Activated naive CD4-positive, alpha-beta T cell treated with anti-CD3 and anti-CD28 coated beads, Interleukin-2, amount 50 U/mL, for 16 hours (primary cell): Measurements from ENCODE around the gene ZNF808.
"Not testable (repeated sequence)": the region's sequence is repeated elsewhere in the genome, so short reads cannot be mapped to it uniquely, and the experiment has no call there.

Source experiments
- DNase-seq: peaks from one replicate; pipeline ENCODE4 v3.0.0-alpha.2; 2020

Gene ZNF808

DNA sequence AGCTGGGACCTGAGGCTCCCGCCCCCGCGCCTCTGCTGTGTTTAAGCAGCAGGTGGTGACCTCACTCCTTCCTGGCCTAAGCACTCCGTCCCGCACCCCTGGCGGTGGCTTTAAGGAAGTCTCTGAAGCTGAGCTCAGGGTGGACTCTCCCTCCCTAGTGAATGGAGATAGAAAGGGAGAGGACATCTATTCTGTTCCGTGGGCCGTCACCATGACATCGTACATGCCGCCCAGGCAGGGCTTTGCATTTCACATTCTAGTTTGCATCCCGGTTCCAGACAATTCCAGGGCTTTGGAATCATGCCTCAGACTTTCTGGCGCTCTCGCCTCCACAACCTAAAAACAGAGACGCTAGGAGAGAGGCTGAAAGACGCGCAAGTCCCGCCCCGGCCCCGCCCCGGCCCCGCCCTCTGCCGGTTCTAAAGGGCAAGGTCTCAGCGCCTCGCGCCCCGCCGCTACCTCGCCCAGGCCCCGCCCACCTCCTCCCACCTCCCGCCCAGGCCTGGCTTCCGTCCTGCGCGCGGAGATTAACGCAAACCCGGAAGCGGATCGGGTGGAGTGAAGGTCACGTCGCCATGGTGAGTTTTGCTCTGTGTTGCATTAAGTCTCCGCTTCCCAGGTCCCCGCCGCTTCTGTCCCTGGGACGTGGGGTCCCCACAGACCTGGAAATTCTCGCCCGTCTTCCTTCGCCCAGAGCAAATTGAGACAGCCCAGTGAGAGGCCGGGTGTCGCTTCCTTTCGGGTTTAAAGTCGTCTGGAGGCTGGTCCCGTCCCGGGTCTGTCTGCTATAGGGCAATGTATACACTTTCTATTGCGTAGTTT, at the start of gene ZNF808:
ZNF808 (plus strand) TSS at position 535 of the 822 bp plus-strand sequence. CDS start 15,617 bp downstream, outside the sequence.
- DNase-seq, result peak; percentile 96

GRCh38 chr19:52484111-52484743, 43.2 kb upstream of the ZNF808 start:
- DNase-seq, result not testable (repeated sequence)

- not testable (repeated sequence) for DNase-seq
Measured at GRCh38 chr19:52485064-52485463, 42.4 kb upstream of the ZNF808 start.

DNA sequence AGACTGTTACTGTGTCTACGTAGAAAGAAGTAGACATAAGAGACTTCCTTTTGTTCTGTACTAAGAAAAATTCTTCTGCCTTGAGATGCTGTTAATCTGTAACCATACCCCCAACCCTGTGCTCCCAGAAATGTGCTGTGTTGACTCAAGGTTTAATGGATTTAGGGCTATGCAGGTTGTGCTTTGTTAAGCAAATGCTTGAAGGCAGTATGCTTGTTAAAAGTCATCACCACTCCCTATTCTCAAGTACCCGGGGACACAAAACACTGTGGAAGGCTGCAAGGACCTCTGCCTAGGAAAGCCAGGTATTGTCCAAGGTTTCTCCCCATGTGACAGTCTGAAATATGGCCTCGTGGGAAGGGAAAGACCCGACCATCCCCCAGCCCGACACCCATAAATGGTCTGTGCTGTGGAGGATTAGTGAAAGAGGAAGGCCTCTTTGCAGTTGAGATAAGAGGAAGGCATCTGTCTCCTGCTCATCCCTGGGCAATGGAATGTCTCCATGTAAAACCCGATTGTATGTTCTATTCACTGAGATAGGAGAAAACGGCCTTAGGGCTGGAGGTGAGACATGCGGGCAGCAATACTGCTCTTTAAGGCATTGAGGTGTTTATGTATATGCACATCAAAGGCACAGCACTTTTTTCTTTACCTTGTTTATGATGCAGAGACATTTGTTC, 41.8 kb upstream of the ZNF808 start:
- not testable (repeated sequence) for DNase-seq

DNA sequence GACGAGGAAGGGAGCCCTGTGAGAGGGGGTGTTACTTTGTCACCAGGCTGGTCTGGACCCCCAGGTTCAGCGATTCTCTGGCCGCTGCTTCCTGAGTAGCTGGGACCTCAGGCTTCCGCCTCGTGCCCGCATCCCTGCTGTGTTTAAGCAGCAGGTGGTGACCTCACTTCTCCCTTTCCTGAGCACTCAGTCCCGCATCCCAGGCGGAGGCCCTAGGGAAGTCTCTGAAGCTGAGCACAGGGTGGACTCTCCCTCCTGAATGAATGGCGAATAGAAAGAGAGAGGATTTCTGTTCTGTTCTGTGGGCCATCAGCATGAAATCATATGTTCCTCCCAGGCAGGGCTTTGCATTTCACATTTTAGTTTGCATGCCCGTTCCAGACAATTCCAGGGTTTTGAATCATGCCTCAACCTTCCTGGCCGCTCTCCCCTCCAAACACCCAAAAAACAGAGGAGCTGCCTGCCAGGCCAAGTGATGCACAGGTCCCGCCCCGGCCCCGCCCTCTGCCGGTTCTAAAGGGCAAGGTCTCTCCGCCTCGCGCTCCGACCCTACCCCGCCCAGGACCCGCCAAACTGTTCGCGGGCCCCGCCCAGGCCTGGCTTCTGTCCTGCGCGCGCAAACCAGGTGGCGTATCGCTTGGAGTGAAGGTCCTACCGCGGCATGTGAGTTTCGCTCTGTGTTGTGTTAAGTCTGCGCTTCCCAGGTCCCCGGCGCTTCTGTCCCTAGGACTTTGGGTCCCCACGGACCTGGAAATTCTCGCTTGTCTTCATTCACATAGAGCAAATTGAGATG, 35.1 kb upstream of the ZNF808 start:
- no peak for DNase-seq

GRCh38 chr19:52492994-52493470, 34.4 kb upstream of the ZNF808 start:
- DNase-seq, result no peak

- DNase-seq, result no peak
Measured at GRCh38 chr19:52494518-52494917, 33.0 kb upstream of the ZNF808 start.

- DNase-seq, result no peak
Measured at GRCh38 chr19:52498571-52498970, 28.9 kb upstream of the ZNF808 start.

DNA sequence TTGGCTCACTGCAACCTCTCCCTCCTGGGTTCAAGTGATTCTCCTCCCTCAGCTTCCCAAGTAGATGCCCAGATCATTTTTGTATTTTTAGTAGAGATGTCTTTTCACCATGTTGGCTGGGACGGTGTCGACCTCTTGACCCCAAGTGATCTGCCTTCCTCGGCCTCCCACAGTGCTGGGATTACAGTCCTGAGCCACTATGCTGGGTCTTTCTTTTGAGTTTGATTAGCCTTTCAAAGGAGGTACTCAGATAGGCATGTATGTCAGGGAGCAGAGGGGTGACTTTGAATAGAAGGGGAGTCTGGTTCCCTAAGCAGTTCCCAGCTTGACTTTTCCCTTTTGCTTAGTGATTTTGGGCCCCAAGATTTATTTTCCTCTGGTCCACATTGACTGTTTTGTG, 27.0 kb upstream of the ZNF808 start:
- not testable (repeated sequence) for DNase-seq

GRCh38 chr19:52500991-52501390, 26.5 kb upstream of the ZNF808 start:
- DNase-seq, result not testable (repeated sequence)

DNA sequence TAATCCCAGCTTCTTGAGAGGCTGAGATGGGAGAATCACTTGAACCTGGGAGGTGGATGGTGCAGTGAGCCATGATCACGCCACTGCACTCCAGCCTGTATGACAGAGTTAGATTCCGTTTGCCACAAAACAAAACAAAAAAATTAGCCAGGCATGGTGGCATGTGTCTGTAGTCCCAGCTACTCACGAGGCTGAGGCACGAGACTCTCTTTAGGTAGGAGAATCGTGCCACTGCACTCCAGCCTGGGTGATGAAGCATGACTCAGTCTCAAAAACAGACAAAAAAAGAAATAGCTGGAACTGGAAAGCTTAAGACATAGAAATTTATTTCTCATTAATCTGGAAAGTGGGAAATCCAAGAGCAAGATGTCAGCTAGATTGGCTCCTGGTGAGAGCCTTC, 20.2 kb upstream of the ZNF808 start:
- DNase-seq, result no peak

GRCh38 chr19:52516191-52516590, 11.3 kb upstream of the ZNF808 start:
- DNase-seq, result no peak

DNA sequence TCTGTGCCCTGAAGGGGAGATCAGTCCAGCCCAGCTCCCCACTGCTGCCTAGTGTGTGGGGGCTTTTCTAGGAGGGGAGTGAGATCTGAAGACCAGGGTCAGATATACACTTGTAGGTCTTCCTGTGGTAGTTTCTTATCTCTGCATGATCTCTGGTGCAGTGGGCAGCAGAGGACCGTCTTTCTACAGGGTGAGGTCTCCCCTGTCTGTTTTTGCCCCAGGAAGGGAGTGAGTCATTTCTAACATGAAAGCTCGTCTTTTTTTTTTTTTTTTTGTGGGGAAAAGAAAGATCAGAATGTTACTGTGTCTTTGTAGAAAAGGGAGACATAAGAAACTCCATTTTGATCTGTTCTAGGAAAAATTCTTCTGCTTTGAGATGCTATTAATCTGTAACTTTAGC, 8.8 kb upstream of the ZNF808 start:
- no peak for DNase-seq

GRCh38 chr19:52519175-52519574, 8.3 kb upstream of the ZNF808 start:
- not testable (repeated sequence) for DNase-seq

GRCh38 chr19:52520013-52520412, 7.5 kb upstream of the ZNF808 start:
- DNase-seq, result no peak

GRCh38 chr19:52522551-52522950, 4.9 kb upstream of the ZNF808 start:
- DNase-seq, result no peak

DNA sequence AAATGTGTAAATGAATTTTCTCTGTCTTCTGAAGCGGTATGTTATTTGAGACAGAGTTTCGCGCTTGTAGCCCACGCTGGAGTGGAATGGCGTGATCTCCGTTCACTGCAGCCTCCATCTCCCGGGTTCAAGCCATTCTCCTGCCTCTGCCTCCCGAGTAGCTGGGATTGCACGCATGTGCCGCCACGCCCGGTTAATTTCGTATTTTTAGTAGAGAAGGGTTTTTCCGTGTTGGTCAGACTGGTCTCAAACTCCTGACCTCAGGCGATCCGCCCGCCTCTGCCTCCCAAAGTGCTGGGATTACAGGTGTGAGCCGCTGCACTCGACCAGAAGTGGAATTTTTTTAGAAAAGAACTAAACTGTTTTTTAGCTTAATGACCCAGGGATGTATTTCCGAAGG, 3.4 kb upstream of the ZNF808 start:
- no peak for DNase-seq

- no peak for DNase-seq
Measured at GRCh38 chr19:52527956-52528351, 486 bp downstream of the ZNF808 start.

GRCh38 chr19:52532480-52532879, 5.0 kb downstream of the ZNF808 start:
- no peak for DNase-seq

- DNase-seq, result no peak
Measured at GRCh38 chr19:52533901-52534300, 6.4 kb downstream of the ZNF808 start.

DNA sequence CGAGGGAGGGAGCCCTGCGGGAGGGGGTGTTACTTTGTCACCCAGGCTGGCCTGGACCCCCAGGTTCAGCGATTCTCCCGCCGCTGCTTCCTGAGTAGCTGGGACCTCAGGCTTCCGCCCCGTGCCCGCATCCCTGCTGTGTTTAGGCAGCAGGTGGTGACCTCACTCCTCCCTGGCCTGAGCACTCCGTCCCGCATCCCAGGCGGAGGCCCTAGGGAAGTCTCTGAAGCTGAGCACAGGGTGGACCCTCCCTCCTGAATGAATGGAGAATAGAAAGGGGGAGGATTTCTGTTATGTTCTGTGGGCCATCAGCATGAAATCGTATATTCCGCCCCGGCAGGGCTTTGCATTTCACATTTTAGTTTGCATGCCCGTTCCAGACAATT, 7.9 kb downstream of the ZNF808 start:
- not testable (repeated sequence) for DNase-seq

DNA sequence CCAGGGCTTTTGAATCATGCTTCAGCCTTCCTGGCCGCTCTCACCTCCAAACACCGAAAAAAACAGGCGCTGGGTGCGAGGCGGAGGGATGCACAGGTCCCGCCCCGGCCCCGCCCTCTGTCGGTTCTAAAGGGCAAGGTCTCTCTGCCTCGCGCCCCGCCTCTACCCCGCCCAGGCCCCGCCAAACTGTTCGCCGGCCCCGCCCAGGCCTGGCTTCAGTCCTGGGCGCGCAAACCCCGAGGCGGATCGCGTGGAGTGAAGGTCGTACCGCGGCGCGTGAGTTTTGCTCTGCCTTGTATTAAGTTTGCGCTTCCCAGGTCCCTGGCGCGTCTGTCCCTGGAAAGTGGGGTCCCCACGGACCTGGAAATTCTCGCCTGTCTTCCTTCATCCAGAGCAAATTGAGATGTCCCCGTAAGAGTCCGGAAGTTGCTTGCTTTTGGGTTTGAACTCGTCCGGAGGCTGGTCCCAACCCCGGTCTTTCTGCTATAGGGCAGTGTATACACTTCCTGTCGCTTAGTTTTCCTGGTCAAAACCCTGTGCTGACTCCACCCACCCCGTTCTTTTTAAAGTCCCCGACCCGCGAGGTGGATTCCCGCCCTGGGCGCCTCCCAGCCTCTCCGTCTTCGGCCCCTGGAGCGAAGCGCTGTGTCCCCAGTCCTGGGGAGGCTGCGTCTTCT, 8.4 kb downstream of the ZNF808 start:
- DNase-seq, result peak; percentile 91
